Measurements from ENCODE around the gene GALR2.

DNA sequence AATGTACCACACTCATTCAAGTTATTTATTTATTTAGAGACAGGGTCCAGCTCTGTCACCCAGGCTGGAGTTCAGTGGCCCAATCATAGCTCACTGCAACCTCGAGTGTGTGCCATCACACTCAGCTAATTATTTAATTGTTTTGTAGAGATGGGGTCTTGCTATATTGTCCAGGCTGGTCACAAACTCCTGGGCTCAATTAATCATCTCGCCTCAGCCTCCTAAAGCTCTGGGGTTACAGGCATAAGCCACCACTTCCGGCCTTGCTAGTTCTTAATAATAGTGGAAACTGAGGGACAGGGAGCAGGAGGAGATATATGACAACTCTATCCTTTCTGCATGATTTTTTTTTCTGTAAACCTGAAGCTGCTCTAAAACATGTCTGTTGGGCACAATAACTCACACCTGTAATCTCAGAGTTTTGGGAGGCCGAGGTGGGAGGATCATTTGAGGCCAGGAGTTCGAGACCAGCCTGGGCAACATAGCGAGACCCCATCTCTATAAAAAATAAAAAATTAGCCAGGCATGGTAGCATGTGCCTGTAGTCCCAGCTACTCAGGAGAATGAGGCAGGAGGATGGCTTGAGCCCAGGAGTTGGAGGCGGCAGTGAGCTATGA lies 40.7 kb downstream of the GALR2 start:
- TF ChIP-seq RAD21 (IDR thresholded peaks at IDR 0.05; ENCODE audit: insufficient read depth, low read depth, low read length): no peak
- TF ChIP-seq, protein P1, sequence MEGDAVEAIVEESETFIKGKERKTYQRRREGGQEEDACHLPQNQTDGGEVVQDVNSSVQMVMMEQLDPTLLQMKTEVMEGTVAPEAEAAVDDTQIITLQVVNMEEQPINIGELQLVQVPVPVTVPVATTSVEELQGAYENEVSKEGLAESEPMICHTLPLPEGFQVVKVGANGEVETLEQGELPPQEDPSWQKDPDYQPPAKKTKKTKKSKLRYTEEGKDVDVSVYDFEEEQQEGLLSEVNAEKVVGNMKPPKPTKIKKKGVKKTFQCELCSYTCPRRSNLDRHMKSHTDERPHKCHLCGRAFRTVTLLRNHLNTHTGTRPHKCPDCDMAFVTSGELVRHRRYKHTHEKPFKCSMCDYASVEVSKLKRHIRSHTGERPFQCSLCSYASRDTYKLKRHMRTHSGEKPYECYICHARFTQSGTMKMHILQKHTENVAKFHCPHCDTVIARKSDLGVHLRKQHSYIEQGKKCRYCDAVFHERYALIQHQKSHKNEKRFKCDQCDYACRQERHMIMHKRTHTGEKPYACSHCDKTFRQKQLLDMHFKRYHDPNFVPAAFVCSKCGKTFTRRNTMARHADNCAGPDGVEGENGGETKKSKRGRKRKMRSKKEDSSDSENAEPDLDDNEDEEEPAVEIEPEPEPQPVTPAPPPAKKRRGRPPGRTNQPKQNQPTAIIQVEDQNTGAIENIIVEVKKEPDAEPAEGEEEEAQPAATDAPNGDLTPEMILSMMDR (IDR thresholded peaks at IDR 0.05 in 2 of 3, conservative IDR thresholded peaks at IDR 0.05 in 1 of 3; ENCODE audit: control insufficient read depth in 2 of 3, extremely low read depth in 1 of 3, insufficient read depth in 1 of 3, low read depth in 3 of 3, low read length in 3 of 3): no peak
- TF ChIP-seq NRF1 (conservative IDR thresholded peaks at IDR 0.05; ENCODE audit: low read depth, low read length): no peak
- TF ChIP-seq, protein P2, sequence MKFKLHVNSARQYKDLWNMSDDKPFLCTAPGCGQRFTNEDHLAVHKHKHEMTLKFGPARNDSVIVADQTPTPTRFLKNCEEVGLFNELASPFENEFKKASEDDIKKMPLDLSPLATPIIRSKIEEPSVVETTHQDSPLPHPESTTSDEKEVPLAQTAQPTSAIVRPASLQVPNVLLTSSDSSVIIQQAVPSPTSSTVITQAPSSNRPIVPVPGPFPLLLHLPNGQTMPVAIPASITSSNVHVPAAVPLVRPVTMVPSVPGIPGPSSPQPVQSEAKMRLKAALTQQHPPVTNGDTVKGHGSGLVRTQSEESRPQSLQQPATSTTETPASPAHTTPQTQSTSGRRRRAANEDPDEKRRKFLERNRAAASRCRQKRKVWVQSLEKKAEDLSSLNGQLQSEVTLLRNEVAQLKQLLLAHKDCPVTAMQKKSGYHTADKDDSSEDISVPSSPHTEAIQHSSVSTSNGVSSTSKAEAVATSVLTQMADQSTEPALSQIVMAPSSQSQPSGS (IDR thresholded peaks at IDR 0.05; ENCODE audit: low read length): no peak
- TF ChIP-seq, protein P3, sequence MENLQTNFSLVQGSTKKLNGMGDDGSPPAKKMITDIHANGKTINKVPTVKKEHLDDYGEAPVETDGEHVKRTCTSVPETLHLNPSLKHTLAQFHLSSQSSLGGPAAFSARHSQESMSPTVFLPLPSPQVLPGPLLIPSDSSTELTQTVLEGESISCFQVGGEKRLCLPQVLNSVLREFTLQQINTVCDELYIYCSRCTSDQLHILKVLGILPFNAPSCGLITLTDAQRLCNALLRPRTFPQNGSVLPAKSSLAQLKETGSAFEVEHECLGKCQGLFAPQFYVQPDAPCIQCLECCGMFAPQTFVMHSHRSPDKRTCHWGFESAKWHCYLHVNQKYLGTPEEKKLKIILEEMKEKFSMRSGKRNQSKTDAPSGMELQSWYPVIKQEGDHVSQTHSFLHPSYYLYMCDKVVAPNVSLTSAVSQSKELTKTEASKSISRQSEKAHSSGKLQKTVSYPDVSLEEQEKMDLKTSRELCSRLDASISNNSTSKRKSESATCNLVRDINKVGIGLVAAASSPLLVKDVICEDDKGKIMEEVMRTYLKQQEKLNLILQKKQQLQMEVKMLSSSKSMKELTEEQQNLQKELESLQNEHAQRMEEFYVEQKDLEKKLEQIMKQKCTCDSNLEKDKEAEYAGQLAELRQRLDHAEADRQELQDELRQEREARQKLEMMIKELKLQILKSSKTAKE (IDR thresholded peaks at IDR 0.05; ENCODE audit: low read depth, poor library complexity, severe bottlenecking): no peak
- no peak for TF ChIP-seq POLR2A (IDR thresholded peaks at IDR 0.05; ENCODE audit: low read depth, low read length)
- TF ChIP-seq TAF1 (IDR thresholded peaks at IDR 0.05; ENCODE audit: borderline replicate concordance, low read depth, low read length): no peak
- TF ChIP-seq, protein P4, sequence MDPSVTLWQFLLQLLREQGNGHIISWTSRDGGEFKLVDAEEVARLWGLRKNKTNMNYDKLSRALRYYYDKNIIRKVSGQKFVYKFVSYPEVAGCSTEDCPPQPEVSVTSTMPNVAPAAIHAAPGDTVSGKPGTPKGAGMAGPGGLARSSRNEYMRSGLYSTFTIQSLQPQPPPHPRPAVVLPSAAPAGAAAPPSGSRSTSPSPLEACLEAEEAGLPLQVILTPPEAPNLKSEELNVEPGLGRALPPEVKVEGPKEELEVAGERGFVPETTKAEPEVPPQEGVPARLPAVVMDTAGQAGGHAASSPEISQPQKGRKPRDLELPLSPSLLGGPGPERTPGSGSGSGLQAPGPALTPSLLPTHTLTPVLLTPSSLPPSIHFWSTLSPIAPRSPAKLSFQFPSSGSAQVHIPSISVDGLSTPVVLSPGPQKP (IDR thresholded peaks at IDR 0.05; ENCODE audit: low read depth, low read length): no peak

Measured in GM12878 (cell line).